HCT116 (cell line): Measurements from ENCODE around the gene WNT1. TPM values are rescaled to one million over a fixed set of nuclear protein-coding genes. Genes with fewer than 3 reads are reported as not detected.

Experiments used
- ATAC-seq: fragments of 200-7000 bp; cut with Tn5 transposase; 2 replicates; pipeline ENCODE4 v1.9.1; 2020; ENCODE audit warnings: mild to moderate bottlenecking, moderate library complexity
- BruUV-seq: library from RNA; stranded (reverse); fragments of 400-500 nt; replicated peaks from 2 replicates; lab custom pipeline; 2021; lab: Mats Ljungman, UMichigan
- CTCF ChIA-PET: fragments of 300-600 bp; sonication (Branson Sonifier 250); formaldehyde crosslinking; loops from one replicate; lab custom pipeline; 2021; ENCODE audit warnings: antibody characterized with exemption; lab: Charles Lee
- POLR2A ChIA-PET: fragments of 300-600, 350-600 bp; sonication (Branson Sonifier 250); formaldehyde crosslinking; loops from one replicate; lab custom pipeline; 2021; ENCODE audit warnings: antibody characterized with exemption; lab: Charles Lee
- RAD21 ChIA-PET, 2 experiments: fragments of 300-600 bp; sonication (Branson Sonifier 250); formaldehyde crosslinking; loops; one replicate each; lab custom pipeline; 2023; ENCODE audit warnings: low total read pairs in 2 of 2; ENCODE audit not compliant: uncharacterized antibody in 2 of 2, unreplicated experiment in 2 of 2, low non-redundant PET in 1 of 2; lab: Charles Lee
- DNase-seq: peaks from one replicate; pipeline ENCODE4 v3.0.0-alpha.2; 2010; ENCODE audit warnings: low read depth, low spot score
- H2AFZ ChIP-seq: fragments of 200-600 bp; shearing (Covaris generic), sonication (generic); 2 replicates; pipeline ENCODE4 v1.6.1; 2017; ENCODE audit warnings: low read depth, mixed run types, mixed read lengths, antibody characterized with exemption, low read length; ENCODE audit not compliant: poor library complexity, severe bottlenecking
- H3K27ac ChIP-seq: 2 replicates; pipeline ENCODE4 v1.5.1; 2012; ENCODE audit warnings: low read depth, low read length
- H3K27me3 ChIP-seq: fragments of 200-600 bp; sonication (generic); 2 replicates; pipeline ENCODE4 v1.6.1; 2016; ENCODE audit warnings: mixed run types, low read length, mixed read lengths; ENCODE audit not compliant: insufficient read depth
- H3K36me3 ChIP-seq, 2 experiments: fragments of 200-500 bp in 1 of 2; fragments of 200-600 bp in 1 of 2; sonication (Bioruptor generic) in 1 of 2; sonication (generic) in 1 of 2; 2 replicates each; pipeline versions ENCODE4 v1.5.1 to v1.6.1; 2014 to 2016; ENCODE audit warnings: low read length in 2 of 2, inconsistent platforms in 1 of 2, mixed read lengths in 1 of 2, mixed run types in 1 of 2; ENCODE audit not compliant: insufficient read depth in 2 of 2, control insufficient read depth in 1 of 2
- H3K4me1 ChIP-seq, 2 experiments: fragments of 200-600 bp in 1 of 2; sonication (generic) in 1 of 2; 2 replicates each; pipeline versions ENCODE4 v1.5.1 to v1.6.1; 2012 to 2017; ENCODE audit warnings: low read length in 2 of 2, inconsistent platforms in 1 of 2, mild to moderate bottlenecking in 1 of 2, mixed read lengths in 1 of 2, mixed run types in 1 of 2, moderate library complexity in 1 of 2; ENCODE audit not compliant: insufficient read depth in 2 of 2, control insufficient read depth in 1 of 2
- H3K4me2 ChIP-seq: fragments of 200-600 bp; sonication (generic); 2 replicates; pipeline ENCODE4 v1.6.1; 2017; ENCODE audit warnings: mixed run types, low read length, mixed read lengths
- H3K4me3 ChIP-seq, 2 experiments: fragments of 200-600 bp in 1 of 2; sonication (generic) in 1 of 2; replicated peaks in 1 of 2; 2 replicates each; pipeline ENCODE4 v1.5.1; 2011 to 2016; ENCODE audit warnings: low read length in 2 of 2, control low read depth in 1 of 2, low read depth in 1 of 2, mild to moderate bottlenecking in 1 of 2, mixed read lengths in 1 of 2, mixed run types in 1 of 2
- H3K79me2 ChIP-seq: fragments of 200-600 bp; sonication (generic); 2 replicates; pipeline ENCODE4 v1.6.1; 2017; ENCODE audit warnings: mild to moderate bottlenecking, mixed run types, low read length, moderate library complexity, mixed read lengths; ENCODE audit not compliant: insufficient read depth
- H3K9ac ChIP-seq: fragments of 200-600 bp; sonication (generic); 2 replicates; pipeline ENCODE4 v1.6.1; 2016; ENCODE audit warnings: low read length, mixed read lengths
- H3K9me2 ChIP-seq: fragments of 200-600 bp; sonication (generic), shearing (Covaris generic); 2 replicates; pipeline ENCODE4 v1.6.1; 2017; ENCODE audit warnings: mixed run types, mild to moderate bottlenecking, moderate library complexity; ENCODE audit not compliant: insufficient read depth
- H3K9me3 ChIP-seq, 2 experiments: fragments of 200-500 bp in 1 of 2; fragments of 200-600 bp in 1 of 2; sonication (Bioruptor generic) in 1 of 2; sonication (generic) in 1 of 2; 2 replicates each; pipeline ENCODE4 v1.6.1; 2014 to 2017; ENCODE audit warnings: low read length in 2 of 2, mixed read lengths in 2 of 2, inconsistent platforms in 1 of 2, low read depth in 1 of 2, mild to moderate bottlenecking in 1 of 2, mixed run types in 1 of 2, moderate library complexity in 1 of 2; ENCODE audit not compliant: control insufficient read depth in 1 of 2, insufficient read depth in 1 of 2
- H4K20me1 ChIP-seq: fragments of 200-600 bp; sonication (generic), shearing (Covaris generic); 2 replicates; pipeline ENCODE4 v1.6.1; 2017; ENCODE audit warnings: mixed run types, mild to moderate bottlenecking, moderate library complexity; ENCODE audit not compliant: insufficient read depth
- CEBPB ChIP-seq: IDR thresholded peaks from 2 replicates; pipeline ENCODE4 v1.6.1; 2012; ENCODE audit warnings: low read depth
- EGR1 ChIP-seq: IDR thresholded peaks from 2 replicates; pipeline ENCODE4 v1.6.1; 2012; ENCODE audit warnings: low read depth
- ELF1 ChIP-seq: IDR thresholded peaks from 2 replicates; pipeline ENCODE4 v1.6.1; 2012; ENCODE audit warnings: low read depth, borderline replicate concordance
- RAD21 ChIP-seq: IDR thresholded peaks from 2 replicates; pipeline ENCODE4 v1.6.1; 2012; ENCODE audit warnings: low read depth, mild to moderate bottlenecking
- SIN3A ChIP-seq: IDR thresholded peaks from 2 replicates; pipeline ENCODE4 v1.6.1; 2012; ENCODE audit warnings: low read depth
- SP1 ChIP-seq: IDR thresholded peaks from 2 replicates; pipeline ENCODE4 v1.6.1; 2012; ENCODE audit warnings: low read depth
- TCF7L2 ChIP-seq: IDR thresholded peaks from 2 replicates; pipeline ENCODE4 v1.7.0; 2011; ENCODE audit warnings: borderline replicate concordance, inconsistent platforms; ENCODE audit not compliant: insufficient read depth, insufficient read length; ENCODE audit errors: extremely low read depth
- intact Hi-C: fragments of 100-400 bp; cut with micrococcal nuclease; formaldehyde crosslinking; loops from 2 replicates; pipeline ENCODE4 v1.10.0; 2022
- total RNA-seq: library from RNA; stranded (reverse); gene quantifications from one replicate; pipeline ENCODE4 v1.2.1, GENCODE V29; 2021; ENCODE audit not compliant: unreplicated experiment
- TF ChIP-seq, protein P1 (sequence below): IDR thresholded peaks from 2 replicates; pipeline ENCODE4 v1.6.1; 2011; ENCODE audit warnings: mild to moderate bottlenecking, low read length, moderate library complexity; ENCODE audit not compliant: insufficient replicate concordance; ENCODE audit errors: extremely low read depth
- TF ChIP-seq, protein P2 (sequence below): IDR thresholded peaks from 2 replicates; pipeline ENCODE4 v1.6.1; 2012

WNT1 gene
- total RNA-seq, 1 experiment from 2014 or later = not detected

DNA sequence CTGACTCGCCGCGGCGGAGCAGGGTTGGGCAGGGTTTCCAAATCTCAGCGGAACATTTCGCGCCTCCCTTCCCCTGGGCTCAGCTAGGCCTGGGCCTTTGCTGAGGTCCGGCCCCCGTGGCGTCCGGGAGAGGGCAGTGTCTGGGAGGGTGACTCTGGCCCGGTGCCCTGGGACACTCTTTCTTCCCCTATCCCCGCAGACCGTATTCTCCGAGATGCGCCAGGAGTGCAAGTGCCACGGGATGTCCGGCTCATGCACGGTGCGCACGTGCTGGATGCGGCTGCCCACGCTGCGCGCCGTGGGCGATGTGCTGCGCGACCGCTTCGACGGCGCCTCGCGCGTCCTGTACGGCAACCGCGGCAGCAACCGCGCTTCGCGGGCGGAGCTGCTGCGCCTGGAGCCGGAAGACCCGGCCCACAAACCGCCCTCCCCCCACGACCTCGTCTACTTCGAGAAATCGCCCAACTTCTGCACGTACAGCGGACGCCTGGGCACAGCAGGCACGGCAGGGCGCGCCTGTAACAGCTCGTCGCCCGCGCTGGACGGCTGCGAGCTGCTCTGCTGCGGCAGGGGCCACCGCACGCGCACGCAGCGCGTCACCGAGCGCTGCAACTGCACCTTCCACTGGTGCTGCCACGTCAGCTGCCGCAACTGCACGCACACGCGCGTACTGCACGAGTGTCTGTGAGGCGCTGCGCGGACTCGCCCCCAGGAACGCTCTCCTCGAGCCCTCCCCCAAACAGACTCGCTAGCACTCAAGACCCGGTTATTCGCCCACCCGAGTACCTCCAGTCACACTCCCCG is 3.0 kb downstream of the WNT1 start:
- no TSS peak for BruUV-seq
- no peak for TF ChIP-seq SIN3A
- no peak for TF ChIP-seq TCF7L2
- no peak for TF ChIP-seq SP1
- no peak for TF ChIP-seq RAD21
- no peak for TF ChIP-seq EGR1
- TF ChIP-seq, protein P1, sequence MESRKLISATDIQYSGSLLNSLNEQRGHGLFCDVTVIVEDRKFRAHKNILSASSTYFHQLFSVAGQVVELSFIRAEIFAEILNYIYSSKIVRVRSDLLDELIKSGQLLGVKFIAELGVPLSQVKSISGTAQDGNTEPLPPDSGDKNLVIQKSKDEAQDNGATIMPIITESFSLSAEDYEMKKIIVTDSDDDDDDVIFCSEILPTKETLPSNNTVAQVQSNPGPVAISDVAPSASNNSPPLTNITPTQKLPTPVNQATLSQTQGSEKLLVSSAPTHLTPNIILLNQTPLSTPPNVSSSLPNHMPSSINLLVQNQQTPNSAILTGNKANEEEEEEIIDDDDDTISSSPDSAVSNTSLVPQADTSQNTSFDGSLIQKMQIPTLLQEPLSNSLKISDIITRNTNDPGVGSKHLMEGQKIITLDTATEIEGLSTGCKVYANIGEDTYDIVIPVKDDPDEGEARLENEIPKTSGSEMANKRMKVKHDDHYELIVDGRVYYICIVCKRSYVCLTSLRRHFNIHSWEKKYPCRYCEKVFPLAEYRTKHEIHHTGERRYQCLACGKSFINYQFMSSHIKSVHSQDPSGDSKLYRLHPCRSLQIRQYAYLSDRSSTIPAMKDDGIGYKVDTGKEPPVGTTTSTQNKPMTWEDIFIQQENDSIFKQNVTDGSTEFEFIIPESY = no peak
- TF ChIP-seq, protein P2, sequence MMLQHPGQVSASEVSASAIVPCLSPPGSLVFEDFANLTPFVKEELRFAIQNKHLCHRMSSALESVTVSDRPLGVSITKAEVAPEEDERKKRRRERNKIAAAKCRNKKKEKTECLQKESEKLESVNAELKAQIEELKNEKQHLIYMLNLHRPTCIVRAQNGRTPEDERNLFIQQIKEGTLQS = no peak
- no peak for TF ChIP-seq CEBPB
- TF ChIP-seq ELF1 = no peak
- H3K27ac ChIP-seq = no peak overlapping the region; the same call in 1 of the 2 replicates
- ATAC-seq (no peak), DNase-seq (no peak)
- POLR2A ChIA-PET = no interaction called here
- no peak overlapping the region for H3K4me3 ChIP-seq
- no peak overlapping the region for H2AFZ ChIP-seq
- H3K9me2 ChIP-seq = no peaks in the 10 kb centered on the region
- peaks cover 3 to 19% of the 10 kb centered on the region in 2 experiments for H3K4me1 ChIP-seq
- CTCF ChIA-PET = no interaction called here
- intact Hi-C loops = no loop called here
- H3K9ac ChIP-seq = no peak overlapping the region
- no peaks in the 10 kb centered on the region for H3K9me3 ChIP-seq
- H3K36me3 ChIP-seq = no peaks in the 10 kb centered on the region
- peaks cover 8% of the 10 kb centered on the region; the same call in 1 of the 2 replicates for H3K27me3 ChIP-seq
- H4K20me1 ChIP-seq = no peaks in the 10 kb centered on the region
- RAD21 ChIA-PET = no interaction called here
- no peak overlapping the region for H3K4me2 ChIP-seq
- H3K79me2 ChIP-seq = no peaks in the 10 kb centered on the region
